ENCODE results near the gene ENOX1.

ENOX1 gene

DNA sequence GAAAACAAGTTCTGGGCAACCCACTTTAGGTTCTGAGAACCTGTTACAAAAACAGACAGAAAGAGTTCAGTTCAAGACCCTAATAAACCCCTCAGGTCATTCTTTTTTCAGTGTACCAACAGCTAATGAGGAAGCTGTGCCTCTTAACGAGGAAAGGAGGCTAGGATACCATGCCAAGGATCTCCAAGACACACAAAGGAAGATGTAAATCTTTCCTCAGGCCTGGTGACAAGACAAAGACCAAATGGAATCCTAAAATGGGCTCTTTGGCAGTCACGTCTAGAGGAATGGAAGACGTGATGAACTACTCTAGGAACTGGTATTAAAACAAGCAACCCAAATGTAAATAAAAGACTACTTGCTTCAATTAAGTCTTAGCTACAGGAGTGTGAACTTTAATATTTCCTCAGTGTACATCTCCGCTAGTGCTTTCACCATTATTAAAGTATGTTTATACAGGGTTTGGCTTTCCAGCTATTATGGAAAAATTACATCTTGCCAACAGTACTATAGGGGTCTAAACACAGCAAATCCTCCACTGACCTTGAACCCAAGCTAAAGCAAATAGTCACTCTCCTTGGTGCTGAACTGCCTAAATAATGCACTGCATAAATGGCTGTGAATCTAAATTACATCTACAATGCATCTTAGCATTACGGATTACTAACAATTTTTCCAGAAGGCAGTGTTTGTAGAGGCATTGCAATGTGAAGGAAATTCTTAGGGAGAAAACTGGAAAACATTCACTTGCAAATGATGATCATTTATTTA, 42.3 kb downstream of the ENOX1 start:
- no peak for DNase-seq (ENCODE audit: low read depth in 2 of 2)

DNA sequence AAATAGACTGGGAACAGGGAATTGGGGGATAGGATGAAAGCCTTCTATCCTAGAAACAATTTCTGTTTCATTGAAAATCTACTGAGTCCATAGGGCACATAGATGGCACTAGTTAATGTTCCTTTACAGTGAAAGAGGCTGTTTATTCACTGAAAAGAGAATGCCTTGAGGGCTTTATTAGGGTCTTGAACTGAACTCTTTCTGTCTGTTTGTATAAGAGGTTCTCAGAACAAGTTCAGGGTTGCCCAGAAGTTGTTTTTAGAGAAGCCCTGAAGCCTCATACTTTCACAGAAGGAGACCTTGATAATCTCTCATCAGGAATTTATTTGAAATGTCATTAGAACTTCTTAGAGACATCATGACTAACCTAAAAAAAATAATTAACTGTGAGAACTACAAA, 43.9 kb downstream of the ENOX1 start:
- DNase-seq (ENCODE audit: low read depth in 2 of 2), result no peak

DNA sequence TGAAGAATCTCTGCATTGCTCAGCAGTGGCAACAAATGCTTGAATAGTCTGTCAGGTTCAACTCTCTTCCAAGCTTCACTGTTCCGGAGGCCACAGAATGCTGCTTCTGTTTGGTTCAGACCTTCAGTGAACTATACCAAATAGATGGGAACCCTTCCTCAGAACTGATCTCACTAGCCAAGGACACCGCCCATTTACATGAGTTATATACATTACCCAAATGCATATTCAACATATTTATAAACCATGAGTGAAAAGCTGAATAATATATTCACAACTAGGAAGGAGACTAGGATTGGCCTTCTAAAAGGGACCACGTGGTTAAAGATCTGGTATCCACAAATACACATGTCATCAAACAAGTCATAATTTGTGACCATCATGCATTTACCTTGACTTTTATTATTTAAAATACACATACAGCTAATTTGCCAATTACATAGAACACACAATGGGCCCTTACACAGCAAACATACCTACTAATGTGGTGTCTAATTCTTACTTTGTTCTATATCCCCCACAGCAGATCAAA, 49.3 kb downstream of the ENOX1 start:
- DNase-seq (ENCODE audit: low read depth in 2 of 2), result no peak

DNA sequence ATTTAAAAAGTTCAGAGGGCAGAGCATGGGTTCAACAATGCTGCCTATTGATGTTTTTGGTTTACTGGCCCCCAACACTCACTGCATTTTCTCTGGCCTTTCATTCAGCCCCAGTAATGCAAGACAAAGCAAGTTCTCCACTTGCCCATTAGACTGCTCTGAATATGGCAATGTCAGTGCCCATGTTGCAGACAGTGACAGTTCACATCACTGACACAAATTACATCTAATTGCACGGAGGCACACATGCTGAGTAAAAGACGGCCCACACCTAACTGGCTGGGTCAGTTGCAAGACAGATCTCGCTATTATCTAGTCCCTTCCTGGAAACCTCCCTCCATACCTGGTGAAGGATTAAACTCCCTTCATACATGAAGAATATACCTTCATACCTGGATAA, 54.0 kb downstream of the ENOX1 start:
- no peak for DNase-seq (ENCODE audit: low read depth in 2 of 2)

DNA sequence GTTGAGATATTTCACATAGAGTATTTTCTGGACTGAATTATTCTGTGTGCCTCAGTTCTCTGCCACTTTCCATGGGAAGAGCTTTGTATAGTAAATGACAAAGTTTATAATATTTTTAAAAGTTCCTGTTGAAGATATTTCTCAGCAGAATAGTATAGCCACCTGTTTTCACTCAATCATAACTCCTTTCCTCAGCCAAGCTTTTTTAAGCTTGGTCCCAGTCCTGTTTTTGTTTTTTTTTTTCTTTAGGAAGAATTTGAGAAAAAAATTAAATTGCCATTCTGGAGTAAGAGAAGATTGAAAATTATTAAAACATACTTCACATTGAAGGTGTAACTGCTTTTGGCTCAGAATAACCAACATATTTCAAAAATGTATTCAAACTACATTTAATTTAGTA, 55.5 kb downstream of the ENOX1 start:
- DNase-seq (ENCODE audit: low read depth in 2 of 2), result no peak

DNA sequence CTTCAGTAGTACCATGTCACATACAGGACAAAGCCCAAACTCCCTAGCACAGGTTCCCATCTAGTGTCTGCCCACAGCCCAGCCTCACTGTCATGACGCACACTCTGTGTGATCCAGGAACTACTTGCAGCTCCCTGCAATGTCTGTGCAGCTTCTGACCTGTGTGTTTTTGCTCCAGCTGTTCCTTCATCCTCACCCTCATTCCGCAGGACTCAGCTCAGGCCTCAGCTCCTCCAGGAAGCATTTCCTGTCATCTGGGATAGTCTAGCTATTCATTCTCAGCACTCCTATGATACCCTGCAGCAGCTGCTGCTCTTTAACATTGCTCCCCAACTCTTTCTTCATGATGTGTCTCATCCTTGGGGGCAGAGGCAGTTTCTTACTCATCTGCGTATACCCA, 56.1 kb downstream of the ENOX1 start:
- no peak for DNase-seq (ENCODE audit: low read depth in 2 of 2)

DNA sequence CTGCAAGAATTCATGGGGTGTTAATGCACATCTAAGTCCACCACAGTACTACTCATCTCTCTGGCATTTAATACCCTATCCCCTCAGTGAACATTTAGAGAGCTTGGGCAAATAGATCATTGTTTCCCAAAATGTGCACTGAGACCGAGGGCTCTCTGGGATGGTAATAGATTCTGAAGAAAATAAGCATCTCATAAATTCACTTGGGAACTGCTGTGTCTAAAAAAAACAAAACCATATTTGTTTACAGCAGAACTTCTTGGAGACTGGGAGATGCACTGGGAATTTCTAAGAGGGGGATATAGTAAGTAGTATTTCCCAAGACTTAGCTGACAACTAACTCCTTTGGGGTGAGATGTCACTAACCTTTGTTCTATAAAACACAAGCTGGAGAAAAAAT, 58.4 kb downstream of the ENOX1 start:
- no peak for DNase-seq (ENCODE audit: low read depth in 2 of 2)

DNA sequence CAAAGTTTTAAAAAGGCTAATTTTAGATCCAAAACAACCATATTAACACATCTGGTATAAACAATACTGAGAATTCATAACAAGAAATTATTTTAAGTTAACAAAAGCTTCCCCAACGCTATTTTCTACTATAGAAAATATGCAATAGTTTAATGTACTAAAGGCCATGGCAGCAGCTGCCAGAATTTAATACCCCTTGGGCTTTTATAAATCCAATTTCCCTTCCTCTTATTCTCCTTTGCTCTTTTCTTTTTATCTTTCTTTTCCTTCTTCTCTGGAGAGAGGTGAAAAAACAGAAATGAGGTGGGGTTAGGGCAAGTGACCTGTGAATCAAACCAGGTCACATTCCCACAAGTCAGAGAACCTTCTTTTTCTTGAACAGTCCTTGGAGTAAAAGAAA, 58.9 kb downstream of the ENOX1 start:
- DNase-seq (ENCODE audit: low read depth in 2 of 2), result no peak

DNA sequence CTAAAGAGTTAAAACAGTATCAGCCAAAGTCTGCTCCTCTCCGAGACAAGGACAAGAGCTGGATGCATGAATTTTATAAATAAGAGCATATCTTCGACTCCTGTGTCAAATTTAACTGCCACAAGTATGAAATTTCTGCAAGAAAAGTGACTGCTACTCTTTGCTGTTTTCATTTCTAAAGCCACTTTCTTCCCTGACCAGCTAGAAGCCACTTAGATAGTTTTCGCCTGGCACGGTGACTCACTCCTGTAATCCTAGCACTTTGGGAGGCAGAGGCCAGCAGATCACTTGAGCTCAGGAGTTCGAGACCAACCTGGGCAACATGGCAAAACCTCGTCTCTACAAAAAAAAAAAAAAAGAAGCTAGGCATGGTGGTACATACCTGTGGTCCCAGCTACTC, 61.3 kb downstream of the ENOX1 start:
- no peak for DNase-seq (ENCODE audit: low read depth in 2 of 2)

DNA sequence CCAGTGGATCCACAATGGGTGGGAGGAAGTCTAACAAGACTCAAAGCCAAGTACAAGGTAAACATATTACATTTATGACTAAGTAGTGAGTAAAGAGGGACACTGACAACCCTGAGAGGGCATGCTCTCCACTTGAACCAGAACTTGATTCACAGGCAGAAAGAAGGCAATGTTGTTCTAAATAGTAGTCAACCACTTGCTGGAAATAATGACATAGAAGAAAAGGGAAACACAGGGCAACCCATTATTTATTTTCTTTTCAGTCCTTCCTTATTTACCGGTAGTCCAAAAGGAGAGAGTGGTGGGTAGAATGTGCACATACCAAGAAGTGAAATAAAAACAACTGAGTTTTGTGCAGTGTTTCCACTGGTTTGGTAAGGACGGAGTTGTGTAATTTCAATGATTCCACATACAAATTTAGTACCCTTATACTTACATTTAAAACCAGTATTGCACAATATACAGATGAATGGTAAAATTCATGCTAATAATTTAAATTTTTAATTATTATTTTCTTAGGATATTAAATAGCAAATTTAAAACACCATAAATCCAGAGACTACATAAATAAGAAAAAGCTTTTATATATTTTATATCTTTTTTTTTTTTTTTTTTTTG, 65.9 kb downstream of the ENOX1 start:
- DNase-seq (ENCODE audit: low read depth in 2 of 2), result no peak

DNA sequence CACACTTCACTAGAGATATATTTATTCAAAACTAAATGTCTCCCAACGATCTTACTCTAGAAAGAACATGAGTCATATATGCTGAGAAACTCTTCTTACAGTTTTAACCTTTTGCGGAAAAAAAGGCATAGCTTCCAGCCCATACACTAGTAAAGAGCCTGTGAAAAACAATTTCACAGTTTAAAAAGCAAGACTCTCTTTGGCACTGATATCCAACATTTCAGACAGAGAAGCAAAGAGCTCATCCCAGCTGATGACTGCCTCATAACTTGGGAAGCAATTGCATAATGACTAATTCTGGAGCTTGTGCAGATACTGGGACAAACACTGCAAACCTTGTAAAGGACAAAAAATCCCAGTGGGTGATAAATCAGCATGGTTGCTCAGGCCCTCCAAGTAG, 88.0 kb downstream of the ENOX1 start:
- DNase-seq (ENCODE audit: low read depth in 2 of 2), result no peak

DNA sequence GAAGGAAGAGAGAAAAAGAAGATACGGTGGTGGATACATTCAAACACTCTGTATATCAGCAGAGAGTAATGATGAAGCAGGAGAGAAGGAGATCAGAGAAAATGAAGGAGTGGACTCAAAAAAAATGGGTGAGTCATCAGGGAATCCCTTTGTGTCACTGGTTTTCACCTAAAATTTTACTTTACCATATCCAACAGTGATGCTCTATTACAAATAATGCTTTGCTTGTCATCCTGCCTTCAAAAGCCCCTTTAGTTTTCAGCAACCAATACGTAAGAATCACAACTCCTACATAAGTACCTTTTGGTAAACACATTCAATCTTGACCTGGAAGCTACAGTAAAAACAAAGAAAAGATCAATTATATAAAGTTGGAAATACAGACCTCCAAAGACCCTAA, 88.8 kb downstream of the ENOX1 start:
- no peak for DNase-seq (ENCODE audit: low read depth in 2 of 2)

DNA sequence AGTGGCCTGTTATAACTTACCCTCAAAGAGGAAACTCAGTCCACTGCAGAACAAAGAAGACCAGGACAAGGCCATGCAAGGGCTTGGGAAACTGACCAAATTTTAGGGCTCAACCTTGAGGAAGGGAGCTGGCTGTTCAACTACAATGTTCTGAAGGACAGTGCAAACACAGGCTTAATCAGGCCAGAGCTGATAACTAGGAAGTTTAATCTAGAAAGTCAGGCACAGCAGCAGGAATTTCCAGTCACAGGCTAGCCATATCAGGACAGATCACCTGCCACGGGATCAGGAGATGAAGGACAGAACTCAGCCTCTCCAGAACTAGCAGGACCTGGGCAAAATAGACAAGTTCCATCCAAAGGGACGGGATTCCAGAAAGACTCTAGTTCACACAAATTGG, 89.4 kb downstream of the ENOX1 start:
- DNase-seq (ENCODE audit: low read depth in 2 of 2), result no peak

DNA sequence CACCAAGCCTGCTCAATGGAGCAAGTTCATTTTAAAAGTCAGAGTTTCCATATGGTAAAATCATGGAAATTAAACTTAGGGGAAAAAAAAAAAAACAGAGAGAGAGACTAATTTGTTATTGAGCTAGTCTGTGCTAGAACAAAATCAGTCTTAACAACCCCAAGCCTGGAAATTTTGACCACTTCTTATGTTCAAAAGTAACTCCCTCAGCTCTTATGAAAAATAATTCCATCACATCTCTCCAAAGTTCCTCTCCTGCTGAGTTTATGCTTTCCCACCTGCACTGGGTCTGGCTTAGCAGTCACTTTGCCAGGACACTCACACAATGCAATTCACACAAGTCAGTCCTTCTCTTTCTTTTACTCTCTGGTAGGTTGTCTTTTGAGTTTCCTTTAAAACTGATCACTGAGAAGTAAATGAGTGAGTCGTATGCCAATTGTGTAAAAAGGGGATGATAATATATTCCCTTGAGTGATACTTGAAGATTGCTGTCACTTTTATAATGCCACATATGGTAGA, 92.6 kb downstream of the ENOX1 start:
- DNase-seq (ENCODE audit: low read depth in 2 of 2), result no peak

DNA sequence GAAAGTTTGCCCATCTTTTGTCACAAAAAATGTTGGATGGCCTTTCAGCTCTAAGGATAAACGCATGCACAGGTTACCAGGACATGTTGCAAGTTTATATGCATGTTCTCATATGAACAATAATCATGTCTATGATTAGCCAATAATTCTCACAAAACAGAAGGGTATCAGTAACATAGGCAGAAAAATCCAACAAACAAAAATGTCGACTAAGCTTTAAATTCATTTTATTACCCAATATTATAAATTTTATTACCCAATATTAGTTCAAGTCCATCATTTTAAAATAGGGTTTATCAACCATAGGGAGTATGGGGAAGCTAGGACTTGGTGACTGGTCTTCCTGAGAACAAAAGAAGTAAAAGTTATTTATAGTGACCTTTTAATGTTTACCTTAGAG, 93.1 kb downstream of the ENOX1 start:
- no peak for DNase-seq (ENCODE audit: low read depth in 2 of 2)

DNA sequence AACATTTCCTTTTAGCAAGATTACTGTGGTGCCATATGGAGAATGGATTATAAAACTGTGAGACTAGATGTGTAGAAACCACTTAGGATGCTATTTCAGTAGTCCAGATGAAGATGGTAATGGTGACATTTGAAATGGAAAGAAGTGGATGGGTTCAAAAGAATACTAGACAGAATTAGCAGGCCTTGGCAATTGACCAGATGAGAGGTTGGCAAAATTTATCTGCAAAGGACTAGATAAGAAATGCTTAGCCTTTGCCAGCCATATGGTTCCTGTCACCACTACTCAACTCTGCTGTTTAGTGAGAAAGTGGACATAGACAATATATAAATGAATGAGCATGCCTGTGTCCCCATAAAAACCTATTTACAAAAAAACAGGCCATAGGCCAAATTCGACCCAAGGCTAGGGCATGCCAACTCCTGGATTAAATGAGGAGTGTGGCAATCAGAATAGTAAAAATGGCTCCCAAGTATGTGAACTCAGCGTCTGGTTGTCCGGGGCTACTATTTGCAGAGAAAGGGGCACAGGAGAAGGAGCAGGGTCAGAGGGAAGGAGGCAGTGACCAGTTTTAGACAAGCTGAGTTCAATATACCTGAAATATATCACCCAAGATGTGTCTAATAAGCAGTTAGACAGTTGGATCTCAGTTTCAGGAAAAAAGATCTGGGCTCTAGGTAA, 98.4 kb downstream of the ENOX1 start:
- no peak for DNase-seq (ENCODE audit: low read depth in 2 of 2)

DNA sequence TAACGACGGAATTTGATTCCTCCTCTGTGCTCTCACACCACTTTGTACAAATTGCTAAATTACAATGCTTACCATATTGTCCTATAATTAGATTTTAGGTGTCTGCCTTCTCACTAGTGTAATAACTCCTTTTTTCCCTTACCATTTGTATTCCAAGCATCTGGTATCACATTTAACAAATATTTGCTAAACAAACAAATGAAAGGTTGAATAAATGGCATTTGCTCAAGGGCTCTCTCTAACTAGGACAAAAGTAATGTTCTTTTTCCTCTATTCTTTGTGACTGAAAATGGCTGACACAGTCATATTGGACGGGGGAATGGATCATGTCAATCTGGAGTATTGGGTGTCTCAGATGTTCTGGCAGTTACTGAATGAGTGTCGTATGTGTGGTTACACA, 99.7 kb downstream of the ENOX1 start:
- no peak for DNase-seq (ENCODE audit: low read depth in 2 of 2)

DNA sequence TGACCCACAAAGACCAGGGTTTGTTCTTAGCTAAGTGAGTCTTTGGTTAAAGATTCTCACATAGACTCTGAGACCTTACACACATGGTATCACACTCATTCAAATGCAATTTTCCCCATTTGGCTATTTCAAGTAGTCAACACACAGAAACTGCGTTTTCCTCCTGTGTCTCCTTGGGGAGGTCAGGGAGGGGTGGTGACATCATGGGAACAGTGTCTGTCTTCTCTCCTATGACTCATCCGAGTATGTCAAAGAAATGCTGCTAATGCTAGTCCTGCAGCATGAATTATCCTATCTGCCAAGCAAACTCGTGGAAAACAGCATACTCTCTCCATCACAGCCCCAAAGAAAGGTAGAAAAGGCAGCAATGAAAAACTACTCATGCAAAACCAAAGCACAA, 100.2 kb downstream of the ENOX1 start:
- DNase-seq (ENCODE audit: low read depth in 2 of 2), result no peak

DNA sequence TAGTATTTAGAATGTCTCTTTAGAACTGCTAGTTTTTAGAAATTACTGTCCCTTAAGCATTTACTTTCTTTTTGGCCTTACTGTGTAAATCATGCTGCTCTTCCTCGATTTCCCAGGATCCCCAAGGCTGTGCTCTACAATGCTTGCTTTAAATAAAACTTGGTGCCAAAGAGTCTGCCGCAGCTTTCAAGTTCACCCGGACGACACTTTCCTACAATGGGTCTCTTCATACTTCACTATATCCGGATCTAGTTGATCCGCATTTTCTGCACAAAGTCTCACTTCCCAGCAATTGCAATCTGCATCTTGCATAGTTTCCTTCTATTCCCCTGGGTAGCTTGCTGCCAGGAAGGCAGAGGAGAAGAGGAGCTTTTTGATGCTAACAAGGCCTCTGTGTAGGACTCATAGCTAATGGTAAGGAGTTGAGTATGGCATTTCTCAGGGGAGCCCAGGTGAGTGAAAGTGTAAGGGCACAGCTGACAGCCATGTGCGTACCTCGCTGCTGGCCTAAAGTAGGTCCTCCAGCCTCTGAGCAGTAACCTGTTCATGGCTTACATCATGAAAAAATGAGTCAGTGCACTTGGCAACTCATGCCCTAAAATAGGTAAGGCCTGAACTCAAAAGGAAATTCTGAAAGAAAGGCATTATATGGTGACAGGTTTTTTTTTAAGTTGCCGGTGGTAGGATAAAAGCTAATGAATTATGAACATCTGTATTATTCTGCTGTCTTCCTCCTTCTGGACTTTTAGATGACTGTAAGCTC, 101.6 kb downstream of the ENOX1 start:
- no peak for DNase-seq (ENCODE audit: low read depth in 2 of 2)

DNA sequence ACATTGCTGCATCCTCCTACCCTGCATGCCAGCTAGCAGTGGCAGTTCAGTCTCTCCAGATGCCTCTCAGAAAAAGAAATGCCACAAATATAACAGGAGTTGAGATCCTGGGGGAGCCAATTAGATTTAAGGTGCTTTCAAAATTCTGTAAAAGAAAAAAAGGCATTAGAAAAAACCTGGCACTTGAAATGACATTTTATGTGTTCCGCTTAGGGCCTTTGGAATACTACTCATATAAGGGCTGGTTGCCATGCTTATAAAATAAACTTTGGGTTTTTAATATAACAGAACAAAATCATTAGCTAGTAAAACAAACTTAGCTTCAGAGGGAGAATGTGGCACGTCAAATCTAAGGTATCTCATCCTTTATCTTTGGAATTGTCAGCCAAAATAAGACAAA, 104.1 kb downstream of the ENOX1 start:
- no peak for DNase-seq (ENCODE audit: low read depth in 2 of 2)

DNA sequence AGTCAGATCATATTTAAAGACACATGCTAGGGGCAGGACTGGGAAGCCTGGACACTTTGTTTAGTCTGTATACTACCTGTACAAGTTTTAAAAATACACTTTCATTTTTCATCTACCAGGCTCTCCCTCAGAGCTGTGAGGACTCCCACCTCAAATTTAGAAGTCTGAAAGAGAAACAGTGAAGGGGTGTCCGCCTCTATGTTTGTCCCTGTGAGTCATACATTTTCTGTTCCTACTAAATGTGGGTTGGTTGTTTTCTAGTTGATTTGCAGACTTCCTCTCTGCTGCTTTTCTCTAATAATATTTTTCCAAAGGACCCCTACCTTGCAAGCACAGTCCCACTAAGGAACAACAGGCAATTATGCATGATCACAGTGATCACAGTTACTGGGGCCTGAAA, 110.5 kb downstream of the ENOX1 start:
- DNase-seq (ENCODE audit: low read depth in 2 of 2), result no peak

DNA sequence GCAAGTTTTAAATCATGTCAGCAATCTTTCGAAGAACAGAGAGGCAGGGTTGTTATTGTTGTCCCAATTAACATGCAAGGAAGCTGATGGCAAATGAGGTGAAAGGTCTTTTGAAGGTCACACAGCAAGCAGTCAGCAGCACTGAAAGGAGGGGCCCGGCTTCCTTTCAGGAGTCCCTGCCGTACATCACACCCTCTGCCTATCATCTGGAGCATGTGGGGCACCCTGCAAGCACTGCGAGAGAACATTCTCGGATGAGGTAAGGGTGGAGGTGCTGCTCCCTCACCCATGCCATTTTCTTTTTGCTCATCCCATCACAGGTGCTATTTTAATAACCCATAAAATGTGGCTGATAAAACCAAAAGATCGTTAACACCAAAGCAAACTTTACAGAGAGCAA, 111.2 kb downstream of the ENOX1 start:
- DNase-seq (ENCODE audit: low read depth in 2 of 2), result no peak
